Mesendoderm (in vitro differentiated cells): ENCODE measurements around the gene ADSL.

Source experiments
- DNase-seq: peaks from one replicate; pipeline ENCODE4 v3.0.0; 2013
- H2AK5ac ChIP-seq: 2 replicates; pipeline ENCODE4 v1.6.1; 2013; ENCODE audit warnings: low read length, inconsistent platforms
- H2BK120ac ChIP-seq: 2 replicates; pipeline ENCODE4 v1.6.1; 2013; ENCODE audit warnings: low read depth, mild to moderate bottlenecking, low read length, moderate library complexity, mixed read lengths
- H2BK15ac ChIP-seq: replicated peaks from 2 replicates; pipeline ENCODE4 v1.6.1; 2013; ENCODE audit warnings: low read depth, mild to moderate bottlenecking, moderate library complexity
- H2BK5ac ChIP-seq: 2 replicates; pipeline ENCODE4 v1.6.1; 2013; ENCODE audit warnings: low read length, inconsistent platforms
- H3K18ac ChIP-seq: 2 replicates; pipeline ENCODE4 v1.6.1; 2013; ENCODE audit warnings: mild to moderate bottlenecking, low read length, mixed read lengths
- H3K23ac ChIP-seq: one replicate; pipeline ENCODE4 v1.6.1; 2013; ENCODE audit warnings: low read length
- H3K27ac ChIP-seq: 2 replicates; pipeline ENCODE4 v1.5.1; 2013; ENCODE audit warnings: low read depth, mild to moderate bottlenecking, inconsistent platforms, low read length, moderate library complexity
- H3K27me3 ChIP-seq: 2 replicates; pipeline ENCODE4 v1.6.1; 2013; ENCODE audit warnings: low read length, control low read depth, mild to moderate bottlenecking, inconsistent platforms; ENCODE audit not compliant: insufficient read depth, poor library complexity
- H3K36me3 ChIP-seq: 2 replicates; pipeline ENCODE4 v1.6.1; 2013; ENCODE audit warnings: low read length, inconsistent platforms; ENCODE audit not compliant: control insufficient read depth, insufficient read depth
- H3K4ac ChIP-seq: one replicate; pipeline ENCODE4 v1.6.1; 2013; ENCODE audit warnings: low read depth, mild to moderate bottlenecking, low read length, moderate library complexity
- H3K4me1 ChIP-seq: 2 replicates; pipeline ENCODE4 v1.6.1; 2013; ENCODE audit warnings: low read depth, low read length, inconsistent platforms; ENCODE audit not compliant: control insufficient read depth
- H3K4me2 ChIP-seq: 2 replicates; pipeline ENCODE4 v1.6.1; 2013; ENCODE audit warnings: low read length
- H3K4me3 ChIP-seq: 2 replicates; pipeline ENCODE4 v1.5.1; 2013; ENCODE audit warnings: mild to moderate bottlenecking, low read length
- H3K56ac ChIP-seq: one replicate; pipeline ENCODE4 v1.6.1; 2013; ENCODE audit warnings: low read length
- H3K79me1 ChIP-seq: 2 replicates; pipeline ENCODE4 v1.6.1; 2013; ENCODE audit warnings: low read length, inconsistent platforms
- H3K79me2 ChIP-seq: 2 replicates; pipeline ENCODE4 v1.6.1; 2013; ENCODE audit warnings: mild to moderate bottlenecking, low read length; ENCODE audit not compliant: control insufficient read depth, insufficient read depth
- H3K9ac ChIP-seq: 2 replicates; pipeline ENCODE4 v1.6.1; 2013; ENCODE audit warnings: low read length, inconsistent platforms
- H4K5ac ChIP-seq: one replicate; pipeline ENCODE4 v1.6.1; 2013; ENCODE audit warnings: low read length
- H4K8ac ChIP-seq: one replicate; pipeline ENCODE4 v1.6.1; 2013; ENCODE audit warnings: low read depth, mild to moderate bottlenecking, control low read depth, low read length, moderate library complexity
- WGBS: extraction: QIAGEN DNeasy Blood & Tissue Kit; methylation state at CpG from one replicate; pipeline ENCODE4 v1.1.7; 2013; ENCODE audit warnings: low lambda C conversion rate, missing lambda C conversion rate; ENCODE audit not compliant: insufficient coverage; ENCODE audit errors: extremely low coverage; 5-methylcytosine and 5-hydroxymethylcytosine counted together

Gene ADSL

DNA sequence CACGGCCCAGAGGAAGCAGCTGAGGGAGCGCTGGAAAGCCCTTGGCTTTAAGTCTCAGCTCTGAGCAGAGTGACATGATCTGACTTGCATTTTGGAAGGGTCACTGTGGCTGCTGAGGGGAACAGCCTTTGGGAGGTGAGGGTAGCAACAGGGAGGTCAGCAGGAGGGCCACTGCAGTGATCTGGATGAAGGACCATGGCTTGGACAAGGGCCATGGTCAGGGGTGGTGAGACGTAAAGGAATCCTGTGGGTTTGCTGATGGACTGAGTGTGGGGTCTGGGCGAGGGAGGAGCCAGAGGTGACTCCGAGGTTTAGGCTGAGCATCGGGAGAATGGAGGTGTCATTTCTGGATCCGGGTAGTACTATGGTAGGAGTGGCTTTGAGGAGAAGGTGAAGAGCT, 57.4 kb downstream of the ADSL start:
- H3K4me2 ChIP-seq: no peak overlapping the region
- no peaks in the 10 kb centered on the region for H3K4me1 ChIP-seq
- no peak overlapping the region for H2BK15ac ChIP-seq
- peaks cover 12% of the 10 kb centered on the region for H3K36me3 ChIP-seq
- H3K9ac ChIP-seq: no peak overlapping the region
- H3K79me2 ChIP-seq: no peaks in the 10 kb centered on the region
- H2AK5ac ChIP-seq: no peak overlapping the region
- H3K4me3 ChIP-seq: no peak overlapping the region
- no peak overlapping the region for H4K5ac ChIP-seq
- H3K4ac ChIP-seq: no peak overlapping the region
- DNase-seq: no peak
- no peaks in the 10 kb centered on the region for H3K27me3 ChIP-seq
- no peak overlapping the region for H2BK5ac ChIP-seq
- no peak overlapping the region for H3K23ac ChIP-seq
- no peak overlapping the region for H3K27ac ChIP-seq
- H3K79me1 ChIP-seq: no peaks in the 10 kb centered on the region
- no peak overlapping the region for H4K8ac ChIP-seq
- no peak overlapping the region for H3K56ac ChIP-seq
- no peak overlapping the region for H3K18ac ChIP-seq
- no peak overlapping the region for H2BK120ac ChIP-seq
- no CpG with 5 or more reads among the region's 7 CpGs for WGBS

DNA sequence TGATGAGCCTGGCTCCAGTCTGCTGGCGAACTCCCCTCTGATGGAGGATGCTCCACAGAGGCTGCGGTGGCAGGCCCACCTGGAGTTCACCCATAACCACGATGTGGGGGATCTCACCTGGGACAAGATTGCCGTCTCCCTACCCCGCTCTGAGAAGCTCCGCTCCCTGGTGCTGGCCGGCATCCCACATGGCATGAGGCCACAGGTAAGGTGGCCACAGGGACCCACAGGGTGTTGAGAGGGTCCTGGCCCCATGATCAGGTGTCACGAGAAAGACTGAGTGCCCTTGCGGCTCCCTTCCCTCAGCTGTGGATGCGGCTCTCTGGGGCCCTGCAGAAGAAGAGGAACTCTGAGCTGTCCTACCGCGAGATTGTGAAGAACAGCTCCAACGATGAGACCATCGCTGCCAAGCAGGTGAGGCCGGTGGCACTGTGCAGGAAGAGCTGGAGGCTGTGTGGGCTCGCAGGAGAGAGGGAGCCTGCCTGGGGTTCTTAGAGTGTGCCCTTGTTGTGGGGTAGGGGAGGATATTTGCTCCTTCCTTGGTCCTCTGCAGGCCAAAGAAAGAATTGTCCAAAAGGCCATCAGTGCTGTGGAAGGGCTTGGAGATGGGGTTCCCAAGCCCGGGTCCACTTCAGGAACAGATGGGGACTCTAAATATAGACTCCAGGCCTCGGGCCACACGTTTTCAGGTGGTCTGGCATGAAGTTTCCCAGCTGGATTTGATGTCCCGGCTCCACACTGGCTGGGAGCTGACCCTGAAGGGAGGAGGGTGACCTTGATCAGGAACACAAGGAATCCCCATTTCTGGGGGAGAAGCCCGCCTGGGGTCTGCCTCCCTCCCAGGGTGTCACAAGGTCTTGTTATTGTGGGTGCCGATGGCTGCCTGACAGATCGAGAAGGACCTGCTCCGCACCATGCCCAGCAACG, 58.2 kb downstream of the ADSL start:
- H2BK5ac ChIP-seq: no peak overlapping the region
- H2BK15ac ChIP-seq: no peak overlapping the region
- H3K36me3 ChIP-seq: peaks cover 20% of the 10 kb centered on the region
- no peak overlapping the region for H3K9ac ChIP-seq
- H3K4me2 ChIP-seq: no peak overlapping the region
- H3K27ac ChIP-seq: no peak overlapping the region
- WGBS: no CpG with 5 or more reads among the region's 25 CpGs
- peak overlapping the region; percentile 7 for H3K56ac ChIP-seq
- no peaks in the 10 kb centered on the region for H3K79me1 ChIP-seq
- H2AK5ac ChIP-seq: no peak overlapping the region
- peak overlapping the region; percentile 45 for H3K23ac ChIP-seq
- no peak for DNase-seq
- no peaks in the 10 kb centered on the region for H3K4me1 ChIP-seq
- no peak overlapping the region for H4K5ac ChIP-seq
- H3K79me2 ChIP-seq: no peaks in the 10 kb centered on the region
- no peak overlapping the region for H4K8ac ChIP-seq
- no peak overlapping the region for H3K4me3 ChIP-seq
- no peak overlapping the region for H3K18ac ChIP-seq
- H2BK120ac ChIP-seq: no peak overlapping the region
- H3K4ac ChIP-seq: no peak overlapping the region
- no peaks in the 10 kb centered on the region for H3K27me3 ChIP-seq

DNA sequence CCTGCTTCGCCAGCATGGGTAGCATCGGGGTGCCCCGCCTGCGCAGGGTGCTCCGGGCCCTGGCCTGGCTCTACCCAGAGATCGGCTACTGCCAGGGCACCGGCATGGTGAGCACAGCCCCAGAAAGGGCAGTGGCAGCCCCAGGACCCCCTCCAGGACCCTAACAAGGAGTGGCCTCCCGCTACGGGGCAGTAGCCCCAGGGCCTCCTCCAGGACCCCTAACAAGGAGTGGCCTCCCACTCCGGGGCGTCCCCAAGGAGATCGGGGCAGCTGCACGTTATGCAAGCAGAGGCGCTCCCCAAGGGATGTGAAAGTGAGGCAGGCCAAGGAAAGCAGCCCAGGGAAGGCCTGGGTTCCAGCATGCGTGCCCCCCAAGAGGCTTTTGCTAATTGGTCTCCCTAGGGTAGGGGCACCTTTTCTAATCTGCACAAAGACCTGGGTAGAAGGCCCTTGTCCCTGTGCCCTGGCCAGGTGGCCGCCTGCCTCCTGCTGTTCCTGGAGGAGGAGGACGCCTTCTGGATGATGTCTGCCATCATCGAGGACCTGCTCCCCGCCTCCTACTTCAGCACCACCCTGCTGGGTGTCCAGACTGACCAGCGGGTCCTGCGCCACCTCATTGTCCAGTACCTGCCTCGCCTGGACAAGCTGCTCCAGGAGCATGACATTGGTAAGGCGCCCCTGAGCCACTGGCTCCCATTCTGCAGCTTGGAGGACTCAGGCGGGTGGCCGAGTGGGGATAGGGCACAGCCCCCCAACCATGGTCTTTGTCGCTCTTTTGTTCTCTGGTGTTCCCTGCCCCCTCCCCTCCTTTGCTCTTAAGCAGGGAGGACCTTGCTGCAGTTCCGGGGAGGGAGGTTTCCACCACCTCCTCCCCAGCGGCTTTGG, 59.1 kb downstream of the ADSL start:
- no peak overlapping the region for H4K5ac ChIP-seq
- no peaks in the 10 kb centered on the region for H3K79me2 ChIP-seq
- no peaks in the 10 kb centered on the region for H3K79me1 ChIP-seq
- no peak overlapping the region for H3K18ac ChIP-seq
- H3K56ac ChIP-seq: no peak overlapping the region
- H3K27me3 ChIP-seq: no peaks in the 10 kb centered on the region
- H4K8ac ChIP-seq: no peak overlapping the region
- H3K36me3 ChIP-seq: peaks cover 22% of the 10 kb centered on the region
- no peak overlapping the region for H2AK5ac ChIP-seq
- H2BK5ac ChIP-seq: no peak overlapping the region
- H2BK15ac ChIP-seq: no peak overlapping the region
- no peak overlapping the region for H3K23ac ChIP-seq
- no peak overlapping the region for H3K4ac ChIP-seq
- DNase-seq: no peak
- H3K4me2 ChIP-seq: no peak overlapping the region
- no CpG with 5 or more reads among the region's 28 CpGs for WGBS
- no peak overlapping the region for H3K4me3 ChIP-seq
- no peak overlapping the region for H3K27ac ChIP-seq
- no peaks in the 10 kb centered on the region for H3K4me1 ChIP-seq
- no peak overlapping the region for H3K9ac ChIP-seq
- H2BK120ac ChIP-seq: no peak overlapping the region

DNA sequence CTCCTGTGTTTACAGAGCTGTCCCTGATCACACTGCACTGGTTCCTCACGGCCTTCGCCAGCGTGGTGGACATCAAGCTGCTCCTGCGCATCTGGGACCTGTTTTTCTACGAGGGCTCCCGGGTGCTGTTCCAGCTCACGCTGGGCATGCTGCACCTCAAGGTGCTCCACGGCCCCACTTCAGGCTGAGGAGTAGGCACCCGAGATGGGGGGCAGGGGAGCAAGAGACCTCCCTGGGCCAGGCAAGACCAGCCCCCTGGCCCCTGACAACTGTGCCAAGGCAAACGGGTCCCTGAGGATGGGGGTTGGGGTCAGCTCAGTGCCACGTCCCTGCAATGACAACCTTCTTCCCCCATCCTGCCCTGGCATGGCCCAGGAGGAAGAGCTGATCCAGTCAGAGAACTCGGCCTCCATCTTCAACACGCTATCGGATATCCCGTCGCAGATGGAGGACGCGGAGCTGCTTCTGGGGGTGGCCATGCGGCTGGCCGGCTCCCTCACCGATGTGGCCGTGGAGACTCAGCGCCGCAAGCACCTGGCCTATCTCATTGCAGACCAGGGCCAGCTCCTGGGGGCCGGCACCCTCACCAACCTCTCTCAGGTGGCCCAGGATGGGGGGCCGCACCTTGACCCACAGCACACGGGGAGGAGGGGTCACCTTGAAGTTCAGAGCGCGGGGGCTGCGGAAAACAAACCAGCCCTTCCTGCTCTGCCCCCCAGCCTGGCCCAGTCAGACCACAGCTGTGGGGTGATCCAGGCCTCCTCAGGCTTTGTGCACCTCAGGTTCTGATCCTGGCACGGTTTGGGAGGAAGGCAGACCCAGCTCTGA, 60.0 kb downstream of the ADSL start:
- no peak overlapping the region for H3K4me2 ChIP-seq
- no peak for DNase-seq

DNA sequence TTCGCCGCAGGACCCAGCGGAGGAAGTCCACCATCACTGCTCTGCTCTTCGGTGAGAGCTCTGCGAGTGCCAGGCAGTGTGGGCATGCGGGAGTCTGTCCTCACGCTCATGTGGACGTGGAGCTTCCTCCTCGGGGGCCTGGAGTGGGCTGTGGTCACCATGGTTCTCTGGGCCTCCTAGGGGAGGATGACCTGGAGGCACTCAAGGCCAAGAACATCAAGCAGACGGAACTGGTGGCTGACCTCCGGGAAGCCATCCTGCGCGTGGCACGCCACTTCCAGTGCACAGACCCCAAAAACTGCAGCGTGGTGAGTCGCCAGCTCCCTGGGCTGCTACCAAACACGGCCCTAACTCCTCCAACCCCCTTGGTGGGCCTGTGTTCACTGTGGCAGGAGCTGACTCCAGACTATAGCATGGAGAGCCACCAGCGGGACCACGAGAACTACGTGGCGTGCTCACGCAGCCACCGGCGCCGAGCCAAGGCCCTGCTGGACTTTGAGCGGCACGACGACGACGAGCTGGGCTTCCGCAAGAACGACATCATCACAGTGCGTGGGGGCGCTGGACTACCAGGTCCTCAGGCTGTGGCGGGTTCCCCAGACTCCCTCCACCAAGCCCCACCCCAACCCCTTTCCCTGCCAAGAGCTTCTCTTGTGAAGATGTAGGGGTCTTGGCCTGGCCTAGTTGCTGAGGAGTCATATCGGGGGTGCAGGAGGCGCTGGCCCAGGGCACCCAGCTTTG, 60.9 kb downstream of the ADSL start:
- Histone ChIP-seq H3K4me3 (no peak overlapping the region), H2AK5ac (no peak overlapping the region), H3K79me2 (no peaks in the 10 kb centered on the region), H4K8ac (no peak overlapping the region), H3K27ac (no peak overlapping the region), H4K5ac (no peak overlapping the region), H3K4me1 (no peaks in the 10 kb centered on the region), H2BK5ac (no peak overlapping the region), H2BK15ac (no peak overlapping the region), H3K18ac (no peak overlapping the region), H3K23ac (no peak overlapping the region), H2BK120ac (no peak overlapping the region), H3K4ac (no peak overlapping the region), H3K27me3 (no peaks in the 10 kb centered on the region), H3K56ac (no peak overlapping the region), H3K36me3 (peaks cover 29% of the 10 kb centered on the region), H3K79me1 (no peaks in the 10 kb centered on the region), H3K4me2 (no peak overlapping the region), H3K9ac (no peak overlapping the region)
- DNase-seq: no peak
- WGBS: no CpG with 5 or more reads among the region's 37 CpGs

More for the DNA sequence above, 60.0 kb downstream of the ADSL start:
- Histone ChIP-seq H3K27ac (no peak overlapping the region), H3K27me3 (no peaks in the 10 kb centered on the region), H3K36me3 (peaks cover 27% of the 10 kb centered on the region), H3K4ac (no peak overlapping the region), H3K56ac (no peak overlapping the region), H2BK5ac (no peak overlapping the region), H3K23ac (no peak overlapping the region), H3K18ac (no peak overlapping the region), H2BK15ac (no peak overlapping the region), H3K79me1 (no peaks in the 10 kb centered on the region), H3K4me1 (no peaks in the 10 kb centered on the region), H3K79me2 (no peaks in the 10 kb centered on the region), H3K4me3 (no peak overlapping the region), H3K9ac (no peak overlapping the region), H2AK5ac (no peak overlapping the region), H4K8ac (no peak overlapping the region), H2BK120ac (no peak overlapping the region), H4K5ac (no peak overlapping the region)
- no CpG with 5 or more reads among the region's 31 CpGs for WGBS
